ENCODE data around the gene PTTG1.

- TF ChIP-seq GATA2 (IDR thresholded peaks at IDR 0.05; ENCODE audit: low read depth, low read length) (no peak), GATA3 (IDR thresholded peaks at IDR 0.05; ENCODE audit: low read depth, low read length) (no peak)
Observed at GRCh38 chr5:160472482-160472881, 50.8 kb downstream of the PTTG1 start.
